HUES6 (cell line): ENCODE results near the gene LRRC28.
"Not testable (repeated sequence)": the region's sequence is repeated elsewhere in the genome, so short reads cannot be mapped to it uniquely, and the experiment has no call there.

Experiments
- H3K27ac ChIP-seq: 2 replicates; pipeline ENCODE4 v1.7.0; 2013; ENCODE audit warnings: low read depth, mild to moderate bottlenecking, low read length, inconsistent platforms
- H3K27me3 ChIP-seq: 2 replicates; pipeline ENCODE4 v1.6.1; 2013; ENCODE audit warnings: low read length; ENCODE audit not compliant: control insufficient read depth, insufficient read depth
- H3K36me3 ChIP-seq: 2 replicates; pipeline ENCODE4 v1.6.1; 2013; ENCODE audit warnings: low read length; ENCODE audit not compliant: control insufficient read depth, insufficient read depth
- H3K4me1 ChIP-seq: 2 replicates; pipeline ENCODE4 v1.6.1; 2013; ENCODE audit warnings: low read length; ENCODE audit not compliant: control insufficient read depth, insufficient read depth
- H3K4me3 ChIP-seq: 2 replicates; pipeline ENCODE4 v1.5.1; 2013; ENCODE audit warnings: low read depth, low read length
- H3K9ac ChIP-seq: one replicate; pipeline ENCODE4 v1.6.1; 2013; ENCODE audit warnings: mild to moderate bottlenecking, low read length
- H3K9me3 ChIP-seq: 2 replicates; pipeline ENCODE4 v1.6.1; 2013; ENCODE audit warnings: low read depth, low read length; ENCODE audit not compliant: control insufficient read depth, insufficient read depth

The LRRC28 gene

GRCh38 chr15:99390667-99391066, 139.4 kb downstream of the LRRC28 start:
- Histone ChIP-seq H3K4me1 (no peaks in the 10 kb centered on the region), H3K9me3 (no peaks in the 10 kb centered on the region), H3K36me3 (no peaks in the 10 kb centered on the region), H3K4me3 (no peak overlapping the region), H3K27me3 (no peaks in the 10 kb centered on the region), H3K9ac (no peak overlapping the region), H3K27ac (no peak overlapping the region)

GRCh38 chr15:99393641-99394040, 142.4 kb downstream of the LRRC28 start:
- no peaks in the 10 kb centered on the region for H3K27me3 ChIP-seq
- no peak overlapping the region for H3K4me3 ChIP-seq
- H3K36me3 ChIP-seq, result no peaks in the 10 kb centered on the region
- H3K4me1 ChIP-seq, result no peaks in the 10 kb centered on the region
- no peaks in the 10 kb centered on the region for H3K9me3 ChIP-seq
- H3K27ac ChIP-seq, result no peak overlapping the region
- no peak overlapping the region for H3K9ac ChIP-seq

DNA sequence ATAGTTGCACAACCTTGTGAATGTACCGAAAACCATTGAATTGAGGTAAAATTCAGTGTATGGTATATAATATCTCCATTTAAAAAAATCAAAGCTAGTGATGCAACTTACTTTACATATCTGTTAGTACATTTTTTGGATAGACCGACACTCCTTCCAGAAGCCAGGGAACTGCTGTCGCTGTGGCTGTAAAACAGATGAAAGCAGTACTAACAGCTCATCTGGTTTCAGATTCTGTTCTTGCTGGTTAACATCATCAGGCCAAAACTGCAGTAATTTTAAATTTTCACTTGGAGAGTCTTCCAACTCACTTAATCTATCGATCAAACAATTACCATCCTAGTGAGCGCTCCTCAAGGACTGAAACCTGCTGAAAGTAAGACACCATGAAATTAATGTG, 145.1 kb downstream of the LRRC28 start:
- Histone ChIP-seq H3K4me3 (no peak overlapping the region), H3K9ac (no peak overlapping the region), H3K27me3 (no peaks in the 10 kb centered on the region), H3K9me3 (no peaks in the 10 kb centered on the region), H3K27ac (no peak overlapping the region), H3K4me1 (no peaks in the 10 kb centered on the region), H3K36me3 (no peaks in the 10 kb centered on the region)

DNA sequence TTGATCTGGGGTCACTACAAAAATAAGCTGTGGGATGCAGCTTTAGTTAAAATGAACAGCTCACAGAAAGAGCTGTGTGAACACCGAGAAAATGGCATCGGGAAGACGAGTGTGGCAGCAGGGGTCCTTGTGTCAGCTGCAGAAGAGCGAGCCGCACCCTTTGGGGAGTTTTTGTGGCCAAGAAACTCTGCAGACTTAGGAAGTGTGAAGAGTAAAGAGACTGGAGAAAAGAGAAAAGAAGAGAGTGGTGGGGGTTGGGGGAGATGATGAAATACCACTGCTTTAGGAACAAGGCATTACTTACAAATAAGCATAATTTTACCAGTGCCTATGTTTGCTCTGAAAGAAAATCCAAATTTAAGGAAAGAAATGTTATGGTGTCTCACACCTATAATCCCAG, 147.8 kb downstream of the LRRC28 start:
- no peak overlapping the region for H3K9ac ChIP-seq
- H3K4me3 ChIP-seq, result no peak overlapping the region
- no peaks in the 10 kb centered on the region for H3K27me3 ChIP-seq

DNA sequence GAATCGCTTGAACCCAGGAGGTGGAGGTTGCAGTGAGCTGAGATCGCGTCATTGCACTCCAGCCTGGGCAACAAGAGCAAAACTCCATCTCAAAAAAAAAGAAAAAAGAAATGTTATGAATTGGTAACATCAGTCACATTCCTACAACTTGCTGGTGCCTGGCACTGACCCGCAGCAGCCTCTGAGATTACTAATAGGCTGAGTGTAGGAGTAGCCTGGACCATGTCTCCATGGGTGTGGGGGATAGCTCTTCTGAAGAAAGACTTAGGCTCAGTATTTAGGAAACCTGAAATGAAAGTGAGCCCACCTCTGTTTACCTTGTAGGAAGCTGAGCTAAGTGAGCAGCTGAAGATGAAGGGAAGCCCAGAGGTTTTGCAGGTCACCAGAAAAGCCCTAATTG, 148.3 kb downstream of the LRRC28 start:
- H3K9ac ChIP-seq, result no peak overlapping the region
- no peaks in the 10 kb centered on the region for H3K27me3 ChIP-seq
- H3K4me1 ChIP-seq, result peaks cover 6% of the 10 kb centered on the region; the same call in 1 of the 2 replicates
- no peaks in the 10 kb centered on the region for H3K36me3 ChIP-seq
- no peak overlapping the region for H3K4me3 ChIP-seq
- H3K27ac ChIP-seq, result no peak overlapping the region
- no peaks in the 10 kb centered on the region for H3K9me3 ChIP-seq

More for the DNA sequence above, 147.8 kb downstream of the LRRC28 start:
- Histone ChIP-seq H3K27ac (no peak overlapping the region), H3K36me3 (no peaks in the 10 kb centered on the region), H3K4me1 (peaks cover 6% of the 10 kb centered on the region; the same call in 1 of the 2 replicates), H3K9me3 (no peaks in the 10 kb centered on the region)

- not testable (repeated sequence) for H3K9ac ChIP-seq, H3K27ac ChIP-seq, H3K27me3 ChIP-seq, H3K9me3 ChIP-seq, H3K36me3 ChIP-seq, H3K4me1 ChIP-seq, H3K4me3 ChIP-seq
These were observed 149.9 kb downstream of the LRRC28 start for GRCh38 chr15:99401216-99401615.

DNA sequence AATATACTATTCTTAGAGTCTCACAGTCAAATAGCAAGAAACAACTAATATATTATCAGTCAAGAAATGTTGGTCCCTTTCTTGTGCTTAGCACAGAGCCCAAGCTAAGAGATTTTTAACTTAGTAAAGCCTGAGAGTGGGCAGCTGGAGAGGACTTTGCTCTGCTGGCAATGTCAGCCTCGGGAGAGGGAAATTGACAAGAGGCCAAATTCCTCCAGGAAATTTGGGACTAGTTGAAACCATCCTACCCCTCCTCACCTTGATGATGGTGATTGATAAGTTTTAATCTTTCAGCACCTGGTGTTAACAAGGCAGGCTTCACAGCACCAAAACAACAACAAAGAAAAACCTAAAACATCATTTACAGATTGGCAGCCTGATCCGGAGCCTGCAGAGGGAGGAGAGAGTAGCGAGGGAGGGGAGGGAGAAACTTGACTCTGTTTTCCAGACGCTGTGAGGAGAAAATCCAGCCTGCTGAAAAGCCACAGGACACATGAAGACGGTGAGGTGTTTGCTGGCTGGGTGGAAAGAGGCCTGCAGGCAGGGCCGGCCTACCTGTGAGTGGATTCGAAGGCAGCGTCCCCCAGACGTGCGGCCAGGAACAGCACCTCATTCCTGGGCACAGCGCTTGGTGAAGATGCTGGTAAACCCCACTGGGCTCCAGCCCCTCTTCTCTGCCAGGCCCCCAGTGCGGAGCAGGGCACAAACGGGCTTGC, 150.9 kb downstream of the LRRC28 start:
- no peak overlapping the region for H3K27ac ChIP-seq
- H3K36me3 ChIP-seq, result no peaks in the 10 kb centered on the region
- no peak overlapping the region for H3K4me3 ChIP-seq
- no peak overlapping the region for H3K9ac ChIP-seq
- no peaks in the 10 kb centered on the region for H3K27me3 ChIP-seq
- H3K4me1 ChIP-seq, result peaks cover 6% of the 10 kb centered on the region; the same call in 1 of the 2 replicates
- no peaks in the 10 kb centered on the region for H3K9me3 ChIP-seq

DNA sequence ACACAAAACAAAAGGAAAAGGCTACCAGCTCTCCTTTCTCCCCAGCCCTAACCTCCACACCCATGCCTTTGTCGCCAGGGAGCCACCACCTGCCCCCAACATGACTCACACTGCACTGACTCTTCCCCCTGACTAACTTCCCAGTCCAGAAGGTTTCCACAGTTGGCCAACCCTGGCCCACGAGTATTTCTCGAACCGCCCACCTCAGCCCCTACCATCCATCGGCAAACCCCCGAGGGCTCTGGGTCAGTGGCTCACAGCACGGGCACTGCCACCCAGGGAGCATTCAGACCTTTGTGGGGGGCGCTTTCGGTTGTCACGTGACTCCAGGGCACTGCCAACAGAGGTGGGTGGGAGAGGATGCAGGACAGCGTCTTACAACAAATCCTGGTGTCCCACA, 152.3 kb downstream of the LRRC28 start:
- Histone ChIP-seq H3K36me3 (no peaks in the 10 kb centered on the region), H3K4me3 (no peak overlapping the region), H3K9ac (no peak overlapping the region), H3K27me3 (no peaks in the 10 kb centered on the region), H3K4me1 (peaks cover 6% of the 10 kb centered on the region; the same call in 1 of the 2 replicates), H3K9me3 (no peaks in the 10 kb centered on the region), H3K27ac (no peak overlapping the region)

- Histone ChIP-seq H3K9ac (no peak overlapping the region), H3K27ac (no peak overlapping the region), H3K36me3 (no peaks in the 10 kb centered on the region), H3K4me3 (no peak overlapping the region), H3K4me1 (peaks cover 6% of the 10 kb centered on the region; the same call in 1 of the 2 replicates), H3K9me3 (no peaks in the 10 kb centered on the region), H3K27me3 (no peaks in the 10 kb centered on the region)
These were observed 153.2 kb downstream of the LRRC28 start for GRCh38 chr15:99404454-99404853.

GRCh38 chr15:99406120-99406519, 154.8 kb downstream of the LRRC28 start:
- H3K27ac ChIP-seq, result no peak overlapping the region
- H3K27me3 ChIP-seq, result no peaks in the 10 kb centered on the region
- H3K36me3 ChIP-seq, result no peaks in the 10 kb centered on the region
- no peaks in the 10 kb centered on the region for H3K9me3 ChIP-seq
- H3K4me3 ChIP-seq, result no peak overlapping the region
- H3K4me1 ChIP-seq, result peaks cover 6% of the 10 kb centered on the region; the same call in 1 of the 2 replicates
- no peak overlapping the region for H3K9ac ChIP-seq

DNA sequence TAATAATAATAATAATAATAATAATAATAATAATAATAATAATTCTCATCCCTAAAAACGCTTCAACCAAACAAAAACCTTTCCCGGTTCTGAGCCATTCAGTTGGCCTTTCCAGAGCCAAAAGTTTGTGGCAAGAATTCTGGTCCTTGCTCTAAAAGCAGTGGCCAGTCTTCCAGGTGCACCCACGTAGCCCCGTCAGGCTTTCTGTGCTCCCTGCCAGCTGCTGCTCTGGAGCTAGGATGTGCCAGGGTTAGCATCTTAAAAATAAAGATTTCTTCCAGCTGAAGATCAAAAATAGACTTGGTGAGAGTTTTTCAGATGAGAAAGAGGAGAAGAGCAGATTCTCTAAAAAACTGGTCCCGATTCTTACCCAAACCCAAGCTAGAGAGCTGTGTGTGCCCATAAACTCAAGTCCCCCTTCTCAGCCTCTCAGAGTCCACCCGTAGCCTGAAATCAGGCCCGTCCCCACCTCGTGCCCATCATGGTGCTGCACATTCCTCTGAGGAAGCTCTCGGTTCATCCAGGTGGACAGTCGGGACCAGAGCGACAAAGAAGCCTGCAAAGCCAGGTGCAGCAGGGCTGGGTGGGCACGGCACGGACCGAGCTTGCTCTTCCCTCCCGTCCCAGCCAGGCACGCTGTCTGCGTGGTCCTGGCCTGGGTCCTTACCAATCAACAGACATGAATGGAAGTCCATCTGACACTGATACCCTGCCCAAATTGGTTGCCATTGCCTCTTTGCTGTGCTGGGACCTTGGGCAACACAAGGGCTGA, 155.6 kb downstream of the LRRC28 start:
- H3K27me3 ChIP-seq, result no peaks in the 10 kb centered on the region
- no peaks in the 10 kb centered on the region for H3K36me3 ChIP-seq
- H3K4me3 ChIP-seq, result no peak overlapping the region
- no peak overlapping the region for H3K27ac ChIP-seq
- H3K9ac ChIP-seq, result no peak overlapping the region
- no peaks in the 10 kb centered on the region for H3K9me3 ChIP-seq
- H3K4me1 ChIP-seq, result peaks cover 6% of the 10 kb centered on the region; the same call in 1 of the 2 replicates
